HCT116 (cell line): Measurements from ENCODE around the gene AMBRA1. TPM values are rescaled to one million over a fixed set of nuclear protein-coding genes. Genes with fewer than 3 reads are reported as not detected.

ENCODE experiments used
- ATAC-seq: fragments of 200-7000 bp; cut with Tn5 transposase; 2 replicates; pipeline ENCODE4 v1.9.1; 2020; ENCODE audit warnings: mild to moderate bottlenecking, moderate library complexity
- BruUV-seq: library from RNA; stranded (reverse); fragments of 400-500 nt; replicated peaks from 2 replicates; lab custom pipeline; 2021; lab: Mats Ljungman, UMichigan
- CTCF ChIA-PET: fragments of 300-600 bp; sonication (Branson Sonifier 250); formaldehyde crosslinking; loops from one replicate; lab custom pipeline; 2021; ENCODE audit warnings: antibody characterized with exemption; lab: Charles Lee
- POLR2A ChIA-PET: fragments of 300-600, 350-600 bp; sonication (Branson Sonifier 250); formaldehyde crosslinking; loops from one replicate; lab custom pipeline; 2021; ENCODE audit warnings: antibody characterized with exemption; lab: Charles Lee
- RAD21 ChIA-PET, 2 experiments: fragments of 300-600 bp; sonication (Branson Sonifier 250); formaldehyde crosslinking; loops; one replicate each; lab custom pipeline; 2023; ENCODE audit warnings: low total read pairs in 2 of 2; ENCODE audit not compliant: uncharacterized antibody in 2 of 2, unreplicated experiment in 2 of 2, low non-redundant PET in 1 of 2; lab: Charles Lee
- DNase-seq: peaks from one replicate; pipeline ENCODE4 v3.0.0-alpha.2; 2010; ENCODE audit warnings: low read depth, low spot score
- H2AFZ ChIP-seq: fragments of 200-600 bp; shearing (Covaris generic), sonication (generic); 2 replicates; pipeline ENCODE4 v1.6.1; 2017; ENCODE audit warnings: low read depth, mixed run types, mixed read lengths, antibody characterized with exemption, low read length; ENCODE audit not compliant: poor library complexity, severe bottlenecking
- H3K27ac ChIP-seq: 2 replicates; pipeline ENCODE4 v1.5.1; 2012; ENCODE audit warnings: low read depth, low read length
- H3K27me3 ChIP-seq: fragments of 200-600 bp; sonication (generic); 2 replicates; pipeline ENCODE4 v1.6.1; 2016; ENCODE audit warnings: mixed run types, low read length, mixed read lengths; ENCODE audit not compliant: insufficient read depth
- H3K36me3 ChIP-seq, 2 experiments: fragments of 200-500 bp in 1 of 2; fragments of 200-600 bp in 1 of 2; sonication (Bioruptor generic) in 1 of 2; sonication (generic) in 1 of 2; 2 replicates each; pipeline versions ENCODE4 v1.5.1 to v1.6.1; 2014 to 2016; ENCODE audit warnings: low read length in 2 of 2, inconsistent platforms in 1 of 2, mixed read lengths in 1 of 2, mixed run types in 1 of 2; ENCODE audit not compliant: insufficient read depth in 2 of 2, control insufficient read depth in 1 of 2
- H3K4me1 ChIP-seq, 2 experiments: fragments of 200-600 bp in 1 of 2; sonication (generic) in 1 of 2; 2 replicates each; pipeline versions ENCODE4 v1.5.1 to v1.6.1; 2012 to 2017; ENCODE audit warnings: low read length in 2 of 2, inconsistent platforms in 1 of 2, mild to moderate bottlenecking in 1 of 2, mixed read lengths in 1 of 2, mixed run types in 1 of 2, moderate library complexity in 1 of 2; ENCODE audit not compliant: insufficient read depth in 2 of 2, control insufficient read depth in 1 of 2
- H3K4me2 ChIP-seq: fragments of 200-600 bp; sonication (generic); 2 replicates; pipeline ENCODE4 v1.6.1; 2017; ENCODE audit warnings: mixed run types, low read length, mixed read lengths
- H3K4me3 ChIP-seq, 2 experiments: fragments of 200-600 bp in 1 of 2; sonication (generic) in 1 of 2; replicated peaks in 1 of 2; 2 replicates each; pipeline ENCODE4 v1.5.1; 2011 to 2016; ENCODE audit warnings: low read length in 2 of 2, control low read depth in 1 of 2, low read depth in 1 of 2, mild to moderate bottlenecking in 1 of 2, mixed read lengths in 1 of 2, mixed run types in 1 of 2
- H3K79me2 ChIP-seq: fragments of 200-600 bp; sonication (generic); 2 replicates; pipeline ENCODE4 v1.6.1; 2017; ENCODE audit warnings: mild to moderate bottlenecking, mixed run types, low read length, moderate library complexity, mixed read lengths; ENCODE audit not compliant: insufficient read depth
- H3K9ac ChIP-seq: fragments of 200-600 bp; sonication (generic); 2 replicates; pipeline ENCODE4 v1.6.1; 2016; ENCODE audit warnings: low read length, mixed read lengths
- H3K9me2 ChIP-seq: fragments of 200-600 bp; sonication (generic), shearing (Covaris generic); 2 replicates; pipeline ENCODE4 v1.6.1; 2017; ENCODE audit warnings: mixed run types, mild to moderate bottlenecking, moderate library complexity; ENCODE audit not compliant: insufficient read depth
- H3K9me3 ChIP-seq, 2 experiments: fragments of 200-500 bp in 1 of 2; fragments of 200-600 bp in 1 of 2; sonication (Bioruptor generic) in 1 of 2; sonication (generic) in 1 of 2; 2 replicates each; pipeline ENCODE4 v1.6.1; 2014 to 2017; ENCODE audit warnings: low read length in 2 of 2, mixed read lengths in 2 of 2, inconsistent platforms in 1 of 2, low read depth in 1 of 2, mild to moderate bottlenecking in 1 of 2, mixed run types in 1 of 2, moderate library complexity in 1 of 2; ENCODE audit not compliant: control insufficient read depth in 1 of 2, insufficient read depth in 1 of 2
- H4K20me1 ChIP-seq: fragments of 200-600 bp; sonication (generic), shearing (Covaris generic); 2 replicates; pipeline ENCODE4 v1.6.1; 2017; ENCODE audit warnings: mixed run types, mild to moderate bottlenecking, moderate library complexity; ENCODE audit not compliant: insufficient read depth
- ATF3 ChIP-seq: IDR thresholded peaks from 2 replicates; pipeline ENCODE4 v1.6.1; 2012
- CBX3 ChIP-seq: IDR thresholded peaks from 2 replicates; pipeline ENCODE4 v1.6.1; 2012; ENCODE audit warnings: low read depth
- CTCF ChIP-seq, 3 experiments: fragments of 200-600 bp in 1 of 3; sonication (generic) in 1 of 3; IDR thresholded peaks in 2 of 3; conservative IDR thresholded peaks in 1 of 3; 2 replicates each; pipeline ENCODE4 v1.5.1; 2012 to 2017; ENCODE audit warnings: low read depth in 2 of 3, low read length in 2 of 3, antibody characterized with exemption in 1 of 3, borderline replicate concordance in 1 of 3, control low read depth in 1 of 3, mild to moderate bottlenecking in 1 of 3, mixed read lengths in 1 of 3, mixed run types in 1 of 3, moderate library complexity in 1 of 3; ENCODE audit not compliant: insufficient read depth in 1 of 3
- EGR1 ChIP-seq: IDR thresholded peaks from 2 replicates; pipeline ENCODE4 v1.6.1; 2012; ENCODE audit warnings: low read depth
- ELF1 ChIP-seq: IDR thresholded peaks from 2 replicates; pipeline ENCODE4 v1.6.1; 2012; ENCODE audit warnings: low read depth, borderline replicate concordance
- EZH2 ChIP-seq: fragments of 200-600 bp; sonication (generic); IDR thresholded peaks from 2 replicates; pipeline ENCODE4 v1.6.1; 2017; ENCODE audit warnings: antibody characterized with exemption, mixed run types
- EZH2phosphoT487 ChIP-seq: fragments of 200-600 bp; IDR thresholded peaks from 2 replicates; pipeline ENCODE4 v1.6.1; 2018; ENCODE audit warnings: antibody characterized with exemption, borderline replicate concordance
- FOSL1 ChIP-seq: IDR thresholded peaks from 2 replicates; pipeline ENCODE4 v1.6.1; 2012; ENCODE audit warnings: low read depth
- JUND ChIP-seq: IDR thresholded peaks from 2 replicates; pipeline ENCODE4 v1.6.1; 2012
- POLR2A ChIP-seq: IDR thresholded peaks from 2 replicates; pipeline ENCODE4 v1.7.0; 2011; ENCODE audit warnings: borderline replicate concordance; ENCODE audit not compliant: insufficient read depth, insufficient read length; ENCODE audit errors: extremely low read depth
- POLR2AphosphoS5 ChIP-seq: IDR thresholded peaks from 2 replicates; pipeline ENCODE4 v1.6.1; 2011; ENCODE audit warnings: mild to moderate bottlenecking, low read depth, low read length, moderate library complexity
- RAD21 ChIP-seq: IDR thresholded peaks from 2 replicates; pipeline ENCODE4 v1.6.1; 2012; ENCODE audit warnings: low read depth, mild to moderate bottlenecking
- REST ChIP-seq: IDR thresholded peaks from 2 replicates; pipeline ENCODE4 v1.6.1; 2012; ENCODE audit warnings: low read depth
- SIN3A ChIP-seq: IDR thresholded peaks from 2 replicates; pipeline ENCODE4 v1.6.1; 2012; ENCODE audit warnings: low read depth
- SP1 ChIP-seq: IDR thresholded peaks from 2 replicates; pipeline ENCODE4 v1.6.1; 2012; ENCODE audit warnings: low read depth
- SRF ChIP-seq: IDR thresholded peaks from 2 replicates; pipeline ENCODE4 v1.6.1; 2012; ENCODE audit warnings: low read depth
- TCF7L2 ChIP-seq: IDR thresholded peaks from 2 replicates; pipeline ENCODE4 v1.7.0; 2011; ENCODE audit warnings: borderline replicate concordance, inconsistent platforms; ENCODE audit not compliant: insufficient read depth, insufficient read length; ENCODE audit errors: extremely low read depth
- YY1 ChIP-seq: IDR thresholded peaks from 2 replicates; pipeline ENCODE4 v1.6.1; 2011; ENCODE audit warnings: low read length, low read depth, moderate library complexity, mild to moderate bottlenecking; ENCODE audit not compliant: insufficient replicate concordance; ENCODE audit errors: extremely low read depth
- ZBTB33 ChIP-seq: IDR thresholded peaks from 2 replicates; pipeline ENCODE4 v1.6.1; 2011; ENCODE audit warnings: mild to moderate bottlenecking, low read length, moderate library complexity; ENCODE audit not compliant: insufficient replicate concordance; ENCODE audit errors: extremely low read depth
- ZFX ChIP-seq: fragments of 450-650 bp; IDR thresholded peaks from 2 replicates; pipeline ENCODE4 v1.6.1; 2017
- intact Hi-C: fragments of 100-400 bp; cut with micrococcal nuclease; formaldehyde crosslinking; loops from 2 replicates; pipeline ENCODE4 v1.10.0; 2022
- total RNA-seq: library from RNA; stranded (reverse); gene quantifications from one replicate; pipeline ENCODE4 v1.2.1, GENCODE V29; 2021; ENCODE audit not compliant: unreplicated experiment

AMBRA1 gene
- total RNA-seq, 1 experiment from 2014 or later: 22.7 TPM

GRCh38 chr11:46504817-46505613 is 88.8 kb downstream of the AMBRA1 start:
- CTCF ChIA-PET: no interaction called here
- H3K4me3 ChIP-seq: no peak overlapping the region
- H2AFZ ChIP-seq: no peak overlapping the region
- no peaks in the 10 kb centered on the region for H3K27me3 ChIP-seq
- H3K27ac ChIP-seq: no peak overlapping the region
- H3K36me3 ChIP-seq: no peaks in the 10 kb centered on the region; a peak in 1 of 4 replicates
- DNase-seq: no peak
- no TSS peak for BruUV-seq
- TF ChIP-seq ZFX (no peak), CTCF (IDR thresholded peaks at IDR 0.05 in 2 of 3, conservative IDR thresholded peaks at IDR 0.05 in 1 of 3; ENCODE audit: borderline replicate concordance in 1 of 3, insufficient read depth in 1 of 3, low read depth in 2 of 3, low read length in 2 of 3) (no peak), EZH2phosphoT487 (no peak), ELF1 (no peak), RAD21 (no peak), EZH2 (no peak), POLR2A (no peak), FOSL1 (no peak), POLR2AphosphoS5 (no peak), SRF (no peak), CBX3 (no peak), SP1 (no peak), ATF3 (no peak), TCF7L2 (no peak), ZBTB33 (no peak), EGR1 (no peak), YY1 (no peak), REST (no peak), JUND (no peak), SIN3A (no peak)
- TF ChIP-seq, all 23 proteins: peak for 0
- no peaks in the 10 kb centered on the region for H3K9me3 ChIP-seq
- H3K9me2 ChIP-seq: no peaks in the 10 kb centered on the region
- no peak for ATAC-seq
- no peaks in the 10 kb centered on the region for H4K20me1 ChIP-seq
- no peak overlapping the region for H3K4me2 ChIP-seq
- H3K4me1 ChIP-seq: peaks cover 2 to 14% of the 10 kb centered on the region in 2 experiments; a peak in 3 of 4 replicates
- H3K79me2 ChIP-seq: no peaks in the 10 kb centered on the region
- H3K9ac ChIP-seq: no peak overlapping the region
- POLR2A ChIA-PET: no interaction called here
- intact Hi-C loops: no loop called here
- RAD21 ChIA-PET: no interaction called here
